B cell (primary cell): ENCODE measurements around the gene IQCM. TPM values are rescaled to one million over a fixed set of nuclear protein-coding genes. Genes with fewer than 3 reads are reported as not detected.

Source experiments
- ATAC-seq: fragments of 200-7000 bp; cut with Tn5 transposase; one replicate; pipeline ENCODE4 v1.10.0; 2021; ENCODE audit warnings: low read depth, mild to moderate bottlenecking, moderate number of reproducible peaks, moderate library complexity
- CTCF ChIA-PET: fragments of 350-600 bp; sonication (Branson Sonifier 250); formaldehyde crosslinking; loops from one replicate; lab custom pipeline; 2021; ENCODE audit warnings: antibody characterized with exemption, inconsistent platforms; lab: Charles Lee
- POLR2A ChIA-PET: fragments of 350-600 bp; sonication (Branson Sonifier 250); formaldehyde crosslinking; loops from one replicate; lab custom pipeline; 2021; ENCODE audit warnings: antibody characterized with exemption; lab: Charles Lee
- DNase-seq: peaks from one replicate; pipeline ENCODE4 v3.0.0; 2013
- H2AFZ ChIP-seq: 2 replicates; pipeline ENCODE4 v1.6.1; 2012; ENCODE audit warnings: mild to moderate bottlenecking, low read depth, low read length; ENCODE audit not compliant: insufficient read depth, poor library complexity, severe bottlenecking
- H3K27ac ChIP-seq, 2 donors: 1 replicate in 1 of 2; 2 replicates in 1 of 2; pipeline ENCODE4 v1.5.1; 2012 to 2013; ENCODE audit warnings: low read length in 2 of 2, mild to moderate bottlenecking in 2 of 2, moderate library complexity in 1 of 2
- H3K27me3 ChIP-seq, 4 experiments: fragments of 200-600 bp in 1 of 4; sonication (generic) in 1 of 4; replicated peaks in 1 of 4; 1 replicate in 2 of 4; 2 replicates in 2 of 4; pipeline versions ENCODE4 v1.6.1 to v1.7.0; 2013 to 2016; ENCODE audit warnings: low read length in 3 of 4, mild to moderate bottlenecking in 2 of 4, mixed read lengths in 1 of 4, moderate library complexity in 1 of 4; ENCODE audit not compliant: insufficient read depth in 4 of 4, control insufficient read depth in 3 of 4; ENCODE audit errors: control extremely low read depth in 1 of 4
- H3K36me3 ChIP-seq, 2 experiments: replicated peaks in 1 of 2; 1 replicate in 1 of 2; 2 replicates in 1 of 2; pipeline versions ENCODE4 v1.6.1 to v1.7.1; 2013; ENCODE audit warnings: low read length in 1 of 2; ENCODE audit not compliant: insufficient read depth in 2 of 2, control insufficient read depth in 1 of 2; ENCODE audit errors: control extremely low read depth in 1 of 2, extremely low read depth in 1 of 2
- H3K4me1 ChIP-seq, 2 donors: fragments of 200-600 bp in 1 of 2; sonication (generic) in 1 of 2; 1 replicate in 1 of 2; 2 replicates in 1 of 2; pipeline versions ENCODE4 v1.5.1 to v1.6.1; 2013 to 2017; ENCODE audit warnings: low read length in 2 of 2; ENCODE audit not compliant: control insufficient read depth in 2 of 2, insufficient read depth in 2 of 2
- H3K4me2 ChIP-seq: replicated peaks from 2 replicates; pipeline ENCODE3; 2012; ENCODE audit warnings: mild to moderate bottlenecking, low read depth, low read length; ENCODE audit not compliant: poor library complexity, severe bottlenecking
- H3K4me3 ChIP-seq, 5 experiments: fragments of 200-600 bp in 1 of 5; sonication (generic) in 1 of 5; 1 replicate in 3 of 5; 2 replicates in 2 of 5; pipeline versions ENCODE4 v1.5.1 to v1.7.0; 2011 to 2016; ENCODE audit warnings: low read length in 4 of 5, mild to moderate bottlenecking in 4 of 5, low read depth in 2 of 5, control low read depth in 1 of 5, moderate library complexity in 1 of 5; ENCODE audit not compliant: insufficient read depth in 1 of 5; ENCODE audit errors: control extremely low read depth in 1 of 5, extremely low read depth in 1 of 5
- H3K79me2 ChIP-seq: fragments of 200-600 bp; sonication (generic); one replicate; pipeline ENCODE4 v1.6.0; 2016; ENCODE audit warnings: low read length; ENCODE audit not compliant: control insufficient read depth, insufficient read depth
- H3K9ac ChIP-seq: fragments of 200-600 bp; sonication (generic); 2 replicates; pipeline ENCODE4 v1.6.1; 2017; ENCODE audit warnings: mild to moderate bottlenecking, low read length, moderate library complexity
- H3K9me3 ChIP-seq, 3 donors: one replicate each; pipeline versions ENCODE4 v1.6.1 to v1.7.1; 2013; ENCODE audit warnings: low read length in 2 of 3; ENCODE audit not compliant: control insufficient read depth in 2 of 3, insufficient read depth in 1 of 3; ENCODE audit errors: control extremely low read depth in 1 of 3
- H4K20me1 ChIP-seq: 2 replicates; pipeline ENCODE4 v1.6.0; 2012; ENCODE audit warnings: mild to moderate bottlenecking, low read length; ENCODE audit not compliant: insufficient read depth, control insufficient read depth, poor library complexity, severe bottlenecking
- H3K27ac Mint-ChIP-seq: one replicate; pipeline ENCODE4 v1.8.0; 2021; ENCODE audit warnings: mixed read lengths
- H3K27me3 Mint-ChIP-seq: one replicate; pipeline ENCODE4 v1.8.0; 2021; ENCODE audit warnings: mixed read lengths
- H3K4me1 Mint-ChIP-seq: one replicate; pipeline ENCODE4 v1.8.0; 2021; ENCODE audit warnings: mixed read lengths
- H3K4me3 Mint-ChIP-seq: one replicate; pipeline ENCODE4 v1.8.0; 2021; ENCODE audit warnings: mixed read lengths
- H3K9me3 Mint-ChIP-seq: one replicate; pipeline ENCODE4 v1.8.0; 2022; ENCODE audit warnings: mixed read lengths; ENCODE audit not compliant: insufficient read depth
- CTCF ChIP-seq: fragments of 200-600 bp; IDR thresholded peaks from one replicate; pipeline ENCODE4 v1.8.0; 2022; ENCODE audit warnings: antibody characterized with exemption, mild to moderate bottlenecking
- EZH2 ChIP-seq: IDR thresholded peaks from 2 replicates; pipeline ENCODE4 v1.6.1; 2012; ENCODE audit warnings: borderline replicate concordance, low read depth, mild to moderate bottlenecking, moderate library complexity, low read length; ENCODE audit not compliant: insufficient read depth, poor library complexity, severe bottlenecking
- WGBS: methylation state at CpG from one replicate; pipeline ENCODE4 v1.1.5; 2013; ENCODE audit warnings: missing lambda C conversion rate; ENCODE audit not compliant: insufficient coverage; 5-methylcytosine and 5-hydroxymethylcytosine counted together
- intact Hi-C: fragments of 100-400 bp; cut with micrococcal nuclease; formaldehyde crosslinking; loops from one replicate; pipeline ENCODE4 v1.10.0; 2022
- polyA plus RNA-seq: library from polyadenylated mRNA; depleted of rRNA; stranded (reverse); fragments of >200 nt; gene quantifications from 2 replicates; pipeline ENCODE4 v1.2.3, GENCODE V29; 2012
- total RNA-seq, 2 donors: library from RNA; stranded (reverse); fragments of 120-200 nt in 1 of 2; gene quantifications; 1 replicate in 1 of 2; 2 replicates in 1 of 2; pipeline versions ENCODE4 v1.2.3 to v1.2.4, GENCODE V29; 2013 to 2022

IQCM gene
- total and polyA plus RNA-seq, 2 donors (not counting 1 experiment from before 2014, with no cell fraction given), result not detected

DNA sequence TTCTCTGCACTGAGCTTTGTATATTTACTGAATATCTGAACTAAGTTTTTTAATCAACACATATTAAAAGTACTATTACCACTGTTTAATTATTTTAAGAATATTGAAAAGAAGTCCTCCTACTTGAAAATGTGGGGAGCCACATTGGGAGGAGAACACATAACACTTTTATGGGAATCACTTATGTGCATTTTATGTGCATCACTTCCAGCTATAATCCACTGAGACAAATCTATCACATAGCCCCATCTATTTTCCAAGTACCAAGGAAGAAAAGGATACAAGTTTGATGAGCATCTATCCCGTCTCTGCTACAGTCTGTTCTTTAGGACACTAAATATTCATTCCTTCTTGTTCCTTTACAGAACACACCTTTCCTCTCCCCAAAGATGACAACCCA lies 87.2 kb downstream of the IQCM start:
- Histone ChIP-seq H3K9me3 (no peaks in the 10 kb centered on the region), H4K20me1 (no peaks in the 10 kb centered on the region), H3K4me2 (no peak overlapping the region), H3K4me3 (no peak overlapping the region), H3K9ac (no peak overlapping the region), H3K4me1 (no peaks in the 10 kb centered on the region), H3K36me3 (no peaks in the 10 kb centered on the region), H3K27ac (no peak overlapping the region), H3K27me3 (no peaks in the 10 kb centered on the region), H3K79me2 (no peaks in the 10 kb centered on the region), H2AFZ (no peak overlapping the region)
- Mint-ChIP-seq H3K27me3 (no peaks in the 10 kb centered on the region), H3K4me1 (no peaks in the 10 kb centered on the region), H3K27ac (no peak overlapping the region), H3K9me3 (no peaks in the 10 kb centered on the region), H3K4me3 (no peak overlapping the region)
- POLR2A ChIA-PET, result no interaction called here
- WGBS, result no CpG with 5 or more reads among the region's 1 CpG
- no peak for DNase-seq
- no peak for ATAC-seq
- TF ChIP-seq EZH2, result no peak
- TF ChIP-seq CTCF, result no peak
- intact Hi-C loops, result no loop called here
- CTCF ChIA-PET, result no interaction called here

- Histone ChIP-seq H3K4me2 (no peak overlapping the region), H4K20me1 (no peaks in the 10 kb centered on the region), H3K9me3 (no peaks in the 10 kb centered on the region), H3K36me3 (no peaks in the 10 kb centered on the region), H3K27ac (no peak overlapping the region), H3K79me2 (no peaks in the 10 kb centered on the region), H3K4me1 (no peaks in the 10 kb centered on the region), H3K9ac (no peak overlapping the region), H2AFZ (no peak overlapping the region), H3K27me3 (no peaks in the 10 kb centered on the region), H3K4me3 (no peak overlapping the region)
- TF ChIP-seq CTCF, result no peak
- TF ChIP-seq EZH2, result no peak
- DNase-seq (no peak), ATAC-seq (no peak)
- ChIA-PET POLR2A (no interaction called here), CTCF (no interaction called here)
- H3K27ac Mint-ChIP-seq, result no peak overlapping the region
- no peak overlapping the region for H3K4me3 Mint-ChIP-seq
- WGBS, result 43% methylated on average over 1 of the region's 1 CpG
- intact Hi-C loops, result no loop called here
- H3K27me3 Mint-ChIP-seq, result no peaks in the 10 kb centered on the region
- no peaks in the 10 kb centered on the region for H3K9me3 Mint-ChIP-seq
- no peaks in the 10 kb centered on the region for H3K4me1 Mint-ChIP-seq
Observed at GRCh38 chr4:149727663-149728062, 88.0 kb downstream of the IQCM start.
